Body of pancreas (tissue), 4 donors: ENCODE measurements around the gene PIGH.

ENCODE experiments used
- CTCF ChIP-seq, 7 experiments: fragments of 450-650 bp in 4 of 7; fragments of 200-600 bp in 3 of 7; sonication (generic) in 3 of 7; IDR thresholded peaks; one replicate each; pipeline ENCODE4 v1.5.1; 2016 to 2019; ENCODE audit warnings: antibody characterized with exemption in 7 of 7
- POLR2A ChIP-seq, 3 donors: fragments of 450-650 bp; IDR thresholded peaks; one replicate each; pipeline ENCODE4 v1.6.1; 2016; ENCODE audit warnings: antibody characterized with exemption in 3 of 3, mild to moderate bottlenecking in 2 of 3

GRCh38 chr14:67559639-67560038 is 40.4 kb downstream of the PIGH start:
- TF ChIP-seq POLR2A (IDR thresholded peaks at IDR 0.05) (no peak), CTCF (IDR thresholded peaks at IDR 0.05) (no peak)
